AG10803 (cell line): ENCODE measurements around the gene PROK1.

Source experiments
- DNase-seq: peaks from one replicate; pipeline ENCODE4 v3.0.0; 2010; ENCODE audit warnings: low read depth
- H3K4me3 ChIP-seq: 2 replicates; pipeline ENCODE4 v1.5.1; 2011; ENCODE audit warnings: mild to moderate bottlenecking, low read length, control low read depth
- CTCF ChIP-seq: conservative IDR thresholded peaks from 2 replicates; pipeline ENCODE4 v1.5.1; 2011; ENCODE audit warnings: mild to moderate bottlenecking, low read length, control low read depth, inconsistent platforms

PROK1 gene

DNA sequence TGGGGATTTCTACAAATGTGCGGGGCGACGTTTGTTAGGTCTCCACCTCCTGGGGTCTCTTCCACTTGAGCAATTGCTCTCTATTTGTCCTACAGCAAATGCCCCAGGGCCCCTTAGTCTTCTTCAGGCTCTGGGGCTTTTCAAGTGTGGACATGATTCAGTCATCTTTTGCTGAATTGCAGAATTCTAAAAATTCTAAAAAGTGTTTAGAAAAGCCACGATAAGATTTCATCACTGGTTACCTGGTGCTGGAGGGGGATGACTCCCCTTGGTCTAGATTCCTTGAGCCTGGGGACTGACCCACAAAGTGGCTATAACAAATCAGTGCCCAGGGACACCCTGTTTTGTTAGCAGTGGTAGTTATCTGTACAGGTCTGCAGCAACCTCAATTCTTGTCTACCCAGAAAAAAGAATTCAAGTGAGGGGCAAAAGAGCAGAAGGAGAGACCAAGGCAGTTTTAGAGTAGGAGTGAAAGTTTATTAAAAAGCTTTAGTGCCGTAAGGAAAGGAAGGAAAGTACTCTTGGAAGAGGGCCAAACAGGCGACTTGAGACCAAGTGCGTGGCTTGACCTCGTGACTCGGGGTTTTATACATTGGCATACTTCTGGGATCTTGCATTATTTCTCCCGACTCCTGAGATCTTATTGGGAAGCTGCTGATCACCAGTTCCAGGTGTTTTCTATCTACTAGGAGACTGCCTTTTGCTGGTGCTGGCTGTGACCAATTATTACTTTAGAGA lies 25.2 kb downstream of the PROK1 start:
- no peak for TF ChIP-seq CTCF
- DNase-seq = no peak
- no peak overlapping the region for H3K4me3 ChIP-seq

- TF ChIP-seq CTCF = no peak
- peak; percentile 31 for DNase-seq
- no peak overlapping the region for H3K4me3 ChIP-seq
These were observed 26.1 kb downstream of the PROK1 start for GRCh38 chr1:110477041-110477440.

- DNase-seq = no peak
- no peak for TF ChIP-seq CTCF
- H3K4me3 ChIP-seq = no peak overlapping the region
These were observed 26.6 kb downstream of the PROK1 start for GRCh38 chr1:110477445-110477957.

DNA sequence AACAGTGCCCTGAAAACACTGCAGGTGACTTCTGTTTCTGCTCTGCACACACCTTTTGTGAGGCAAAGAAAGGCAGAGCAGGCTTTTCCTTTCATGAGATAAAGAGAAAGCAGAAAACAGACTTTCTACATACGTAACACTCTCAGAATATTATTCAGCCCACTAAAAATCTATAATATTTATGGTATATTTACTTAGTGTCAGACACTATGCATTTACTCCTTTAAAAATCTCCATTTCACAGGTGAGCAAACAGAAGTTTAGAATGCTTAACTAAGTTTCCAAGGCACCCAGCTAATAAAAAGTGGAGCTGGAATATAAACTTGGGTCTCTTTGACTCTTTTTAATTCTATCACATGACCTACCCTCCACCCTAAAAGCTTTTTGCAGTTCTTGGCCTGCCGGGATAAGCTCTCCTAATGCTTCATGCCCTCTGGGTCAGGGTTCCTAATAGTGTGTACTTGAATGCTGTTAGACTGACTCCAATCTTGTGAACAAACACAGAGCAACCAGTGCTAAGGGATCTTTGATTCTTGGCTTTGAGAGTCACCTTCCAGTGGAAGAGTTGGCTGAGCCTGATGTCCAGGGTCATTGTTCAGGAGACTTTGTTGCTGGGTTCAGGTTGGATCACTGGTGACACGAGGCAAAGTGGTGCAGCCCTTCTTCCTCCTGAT lies 27.2 kb downstream of the PROK1 start:
- DNase-seq = no peak
- H3K4me3 ChIP-seq = no peak overlapping the region
- no peak for TF ChIP-seq CTCF

GRCh38 chr1:110478886-110479285 lies 27.9 kb downstream of the PROK1 start:
- no peak for TF ChIP-seq CTCF
- DNase-seq = no peak
- H3K4me3 ChIP-seq = no peak overlapping the region

- no peak overlapping the region for H3K4me3 ChIP-seq
- TF ChIP-seq CTCF = no peak
- DNase-seq = no peak
These were observed 29.6 kb downstream of the PROK1 start for GRCh38 chr1:110480356-110481096.
